OCI-M1 (cell line): ENCODE data around the gene CEP57L1.

Experiments
- DNase-seq: peaks from one replicate; lab custom pipeline; 2025; lab: John Stamatoyannopoulos, UW

Gene CEP57L1

DNA sequence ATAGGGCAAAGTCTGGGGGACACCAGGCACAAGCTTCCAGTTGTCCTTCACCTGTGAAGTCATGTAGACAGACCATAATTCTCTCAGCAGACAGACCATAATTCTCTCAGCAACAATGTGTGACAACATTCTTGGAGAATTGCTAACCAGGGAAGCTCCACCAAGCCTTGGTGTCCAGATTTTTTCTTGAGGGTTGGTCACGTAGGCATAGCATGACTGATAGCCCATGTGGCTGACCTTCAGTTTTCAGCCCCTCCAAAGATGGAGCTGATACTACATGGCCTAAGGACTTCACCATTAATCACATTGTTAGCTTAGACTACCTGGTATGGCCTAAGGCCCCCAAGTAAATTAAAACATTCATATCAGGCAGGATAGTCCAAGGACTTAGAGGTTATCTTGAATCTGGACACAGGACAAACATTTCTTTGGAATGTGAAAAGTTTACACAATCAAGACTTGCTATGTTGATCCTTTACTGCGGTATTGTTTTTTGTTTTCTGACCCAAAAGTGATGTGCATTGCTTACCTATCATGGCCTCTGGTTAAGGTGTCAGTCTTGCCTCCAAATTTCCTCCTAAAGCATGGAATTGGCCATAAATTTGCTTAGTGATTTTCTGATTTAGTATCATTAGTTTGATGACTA is 76.9 kb downstream of the CEP57L1 start:
- no peak for DNase-seq

DNA sequence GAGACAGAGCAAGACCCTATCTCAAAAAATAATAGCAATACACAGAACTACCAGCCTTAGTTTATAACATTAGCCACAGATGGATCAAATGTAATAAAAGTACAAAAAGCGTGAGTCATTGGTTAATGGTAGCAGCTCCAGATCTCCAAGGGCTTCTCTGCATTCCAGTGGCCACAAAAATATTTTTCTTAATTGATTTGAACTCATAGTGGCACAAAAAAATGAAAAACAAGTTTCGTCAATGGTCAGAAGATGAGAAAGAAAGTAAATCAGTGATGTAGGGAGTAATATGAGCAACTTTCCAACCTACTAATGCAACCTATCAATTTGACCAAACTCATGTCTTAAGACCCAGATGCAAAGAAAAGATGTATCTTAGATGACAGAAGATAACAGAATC is 79.6 kb downstream of the CEP57L1 start:
- no peak for DNase-seq

DNA sequence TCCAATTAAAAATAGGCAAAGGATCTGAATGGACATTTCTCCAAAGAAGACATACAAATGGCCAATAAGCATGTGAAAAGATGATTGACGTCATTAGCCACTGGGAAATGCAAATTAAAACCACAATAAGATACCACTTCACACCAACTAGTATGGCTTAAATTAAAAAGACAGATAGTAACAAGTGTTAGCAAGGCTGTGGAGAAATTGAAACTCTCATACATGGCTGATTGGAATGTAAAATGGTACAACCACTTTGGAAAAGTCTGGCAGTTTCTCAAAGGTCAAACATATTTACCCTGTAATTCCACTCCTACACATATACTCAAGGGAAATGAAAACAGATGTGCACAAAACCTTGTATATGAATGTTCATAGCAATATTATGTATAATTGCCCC is 83.6 kb downstream of the CEP57L1 start:
- no peak for DNase-seq

DNA sequence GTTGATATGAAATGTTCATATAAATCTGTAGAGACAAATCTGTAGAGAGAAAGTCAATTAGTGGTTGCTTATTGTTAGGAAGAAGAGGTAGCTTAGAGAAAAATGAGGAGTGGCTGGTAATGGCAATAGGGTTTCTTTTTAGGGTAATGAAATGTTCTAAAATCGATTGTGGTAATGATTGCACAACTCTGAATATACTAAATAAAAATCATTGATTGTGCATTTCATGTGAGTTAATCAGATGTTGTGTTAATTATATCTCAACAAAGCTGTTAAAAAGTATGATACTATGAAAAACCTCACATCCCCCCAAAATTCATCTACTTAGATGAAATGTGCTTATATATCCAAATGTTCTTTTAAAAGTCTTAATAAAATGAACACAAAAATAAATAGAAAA is 84.2 kb downstream of the CEP57L1 start:
- DNase-seq = no peak

GRCh38 chr6:109182578-109182977 is 87.3 kb downstream of the CEP57L1 start:
- DNase-seq = no peak

DNA sequence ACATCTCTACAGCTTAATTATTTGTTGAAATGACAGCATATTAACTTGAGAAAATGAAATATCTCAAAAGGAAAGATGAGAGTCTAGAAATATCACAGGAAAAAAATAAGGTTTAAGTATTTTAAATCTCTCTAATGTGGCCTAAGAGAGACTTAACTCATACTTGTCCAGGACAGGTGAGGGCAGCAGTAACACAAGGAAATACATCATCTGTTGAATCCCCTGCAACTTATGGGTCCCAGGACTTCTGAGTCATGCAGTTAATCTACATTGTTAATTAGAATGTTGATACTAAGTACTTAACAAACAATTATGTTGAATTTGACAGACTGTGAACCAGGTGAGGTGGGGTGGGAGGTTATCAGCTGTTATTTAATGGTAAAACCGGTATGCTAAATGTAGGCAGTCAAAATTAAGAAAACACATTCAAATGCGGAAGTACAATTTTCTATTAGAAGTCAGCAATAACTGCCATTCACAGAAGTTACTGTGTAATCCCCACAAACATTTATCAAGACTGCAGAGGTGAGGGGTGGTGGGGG is 87.9 kb downstream of the CEP57L1 start:
- DNase-seq = peak; percentile 57

DNA sequence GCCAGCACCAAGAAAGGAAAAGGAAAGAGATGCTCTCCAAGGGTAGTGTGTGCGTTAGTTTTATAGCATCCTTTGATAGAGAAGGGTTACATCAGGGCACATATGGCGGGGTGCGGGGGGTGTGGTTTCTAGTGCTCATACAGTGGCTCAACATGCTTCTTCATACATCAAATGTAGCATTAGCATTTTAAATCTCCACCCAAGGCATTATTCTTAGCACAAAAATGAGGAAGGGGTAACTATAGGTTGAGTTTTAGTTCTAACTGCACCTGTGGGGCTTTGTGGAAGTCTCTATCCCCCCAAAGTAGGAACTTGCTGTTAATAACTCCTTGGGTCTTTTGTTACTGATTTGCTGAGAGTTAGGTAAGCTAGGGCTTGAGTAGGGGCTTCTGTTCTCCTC is 89.3 kb downstream of the CEP57L1 start:
- DNase-seq = no peak

- DNase-seq = peak; percentile 66
These were observed 90.7 kb downstream of the CEP57L1 start for GRCh38 chr6:109186012-109186411.

- peak; percentile 78 for DNase-seq
These were observed 92.2 kb downstream of the CEP57L1 start for GRCh38 chr6:109187399-109188114.

GRCh38 chr6:109188115-109188411 is 92.8 kb downstream of the CEP57L1 start:
- no peak for DNase-seq

GRCh38 chr6:109191368-109191767 is 96.1 kb downstream of the CEP57L1 start:
- peak; percentile 18 for DNase-seq

DNA sequence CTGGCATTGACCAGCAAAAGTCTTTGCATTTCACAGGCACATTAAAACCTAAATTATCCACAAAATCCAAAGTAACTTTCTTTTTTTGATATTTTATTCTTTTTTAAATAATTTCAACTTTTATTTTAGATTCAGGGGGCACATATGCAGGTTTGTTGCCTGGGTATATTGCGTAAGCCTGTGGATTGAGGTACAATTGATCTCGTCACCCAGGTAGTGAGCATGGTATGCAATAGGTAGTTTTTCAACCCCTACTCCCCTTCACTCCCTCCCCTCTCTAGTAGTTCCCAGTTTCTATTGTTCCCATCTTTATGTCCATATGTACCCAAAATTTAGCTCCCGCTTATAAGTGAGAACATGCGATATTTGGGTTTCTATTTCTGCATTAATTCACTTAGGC is 97.6 kb downstream of the CEP57L1 start:
- DNase-seq = no peak

GRCh38 chr6:109194880-109195279 is 99.6 kb downstream of the CEP57L1 start:
- DNase-seq = peak; percentile 42

- DNase-seq = no peak
These were observed 101.8 kb downstream of the CEP57L1 start for GRCh38 chr6:109197061-109197460.

DNA sequence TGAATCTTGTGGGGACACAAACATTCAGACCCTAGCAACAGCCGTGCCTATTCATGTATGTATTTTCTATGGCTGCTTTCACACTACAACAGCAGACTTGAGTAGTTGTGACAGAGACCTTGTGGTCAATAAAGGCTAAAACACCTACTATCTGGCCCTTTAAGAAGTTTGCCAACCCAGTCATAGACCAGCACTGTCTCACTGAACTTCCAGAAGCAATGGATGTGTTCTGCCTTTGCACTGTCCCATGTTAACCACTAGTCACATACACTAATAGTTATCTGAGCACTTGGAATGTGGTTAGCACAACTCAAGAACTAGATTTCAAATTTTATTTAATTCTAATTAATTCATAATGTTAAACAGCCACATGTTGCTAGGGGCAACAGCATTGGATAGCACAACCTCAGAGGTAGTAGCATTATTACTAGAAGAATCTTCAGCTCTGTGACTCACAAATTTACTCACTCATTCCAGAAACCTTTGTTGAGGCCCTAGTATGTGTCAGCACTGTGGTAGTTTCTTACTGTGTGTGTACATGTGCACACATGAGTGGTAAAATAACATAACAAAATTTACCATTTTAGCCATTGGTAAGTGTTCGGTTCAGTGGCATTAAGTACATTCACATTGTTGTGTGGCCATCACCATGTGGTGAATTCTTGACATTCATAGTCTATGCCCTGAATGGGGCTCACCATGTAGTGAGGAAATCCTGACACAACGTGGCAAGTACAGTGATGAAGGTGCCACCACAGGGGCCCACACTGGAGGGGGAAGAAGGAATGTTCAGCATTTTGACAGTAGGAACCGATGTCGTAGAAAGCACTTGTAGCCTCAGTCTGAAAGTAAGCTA is 107.3 kb downstream of the CEP57L1 start:
- DNase-seq = no peak

DNA sequence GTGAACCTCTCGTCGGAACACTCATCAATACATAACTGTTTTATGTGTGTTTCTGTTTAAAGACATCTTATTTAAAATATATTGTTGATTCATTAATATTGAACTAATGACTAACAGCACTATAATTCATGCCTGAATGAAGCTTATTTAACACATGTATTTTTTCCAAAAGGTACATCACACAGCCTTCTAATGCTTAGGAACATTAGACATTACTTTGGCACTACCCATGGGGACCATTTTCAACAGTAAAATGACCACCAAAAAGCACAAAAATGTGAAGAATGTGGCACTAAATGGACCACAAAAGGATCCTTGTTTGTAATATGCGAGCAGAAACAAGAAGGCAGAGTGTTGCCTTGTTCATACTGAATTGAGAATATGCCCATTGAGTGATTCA is 109.2 kb downstream of the CEP57L1 start:
- DNase-seq = no peak

DNA sequence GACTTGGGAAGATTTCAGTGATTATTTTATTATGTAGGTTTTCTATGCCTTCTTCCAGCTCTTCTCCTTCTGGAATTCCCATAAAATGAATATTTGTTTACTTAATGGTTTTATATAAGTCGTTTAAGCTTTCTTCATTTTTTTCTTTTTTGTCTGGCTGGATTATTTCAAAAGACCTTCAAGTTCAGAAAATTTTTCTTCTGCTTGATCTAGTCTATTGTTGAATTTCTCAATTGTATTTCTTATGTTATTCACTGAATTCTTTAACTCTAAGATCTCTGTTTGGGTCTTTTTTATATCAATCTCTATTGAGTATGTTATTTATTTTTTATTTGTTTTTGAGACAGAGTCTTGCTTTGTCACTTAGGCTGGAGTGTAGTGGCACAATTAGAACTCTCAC is 117.4 kb downstream of the CEP57L1 start:
- no peak for DNase-seq
